Cardiac muscle cell (in vitro differentiated cells and primary cell): ENCODE measurements around the gene SRSF5. TPM values are rescaled to one million over a fixed set of nuclear protein-coding genes. Genes with fewer than 3 reads are reported as not detected.

ENCODE experiments used
- DNase-seq, 2 donors: peaks; one replicate each; pipeline versions ENCODE4 v3.0.0 to v3.0.0-alpha.2; 2010 to 2017; ENCODE audit warnings: low read depth in 1 of 2, low spot score in 1 of 2
- H3K27ac ChIP-seq: fragments of 200-600 bp; sonication (generic); 2 replicates; pipeline ENCODE4 v1.5.1; 2016
- H3K27me3 ChIP-seq: fragments of 200-600 bp; sonication (generic); 2 replicates; pipeline ENCODE4 v1.6.0; 2016; ENCODE audit warnings: control low read depth
- H3K36me3 ChIP-seq: fragments of 200-600 bp; sonication (generic); 2 replicates; pipeline ENCODE4 v1.5.1; 2016; ENCODE audit warnings: control low read depth
- H3K4me1 ChIP-seq: fragments of 200-600 bp; sonication (generic); 2 replicates; pipeline ENCODE4 v1.8.1; 2017; ENCODE audit warnings: low read depth, mild to moderate bottlenecking, mixed run types
- H3K4me3 ChIP-seq: fragments of 200-600 bp; sonication (generic); 2 replicates; pipeline ENCODE4 v1.5.1; 2016; ENCODE audit warnings: mild to moderate bottlenecking
- H3K9me3 ChIP-seq: fragments of 200-600 bp; sonication (generic); 2 replicates; pipeline ENCODE4 v1.5.1; 2017; ENCODE audit warnings: low read depth, mild to moderate bottlenecking, control low read depth
- CTCF ChIP-seq: IDR thresholded peaks from 2 replicates; pipeline ENCODE4 v1.5.1; 2012; ENCODE audit warnings: low read depth, mild to moderate bottlenecking, low read length
- polyA plus RNA-seq: library from polyadenylated mRNA; unstranded; fragments of >200 nt; fragmentation: Nextera tagmentation; extraction: Ambion mirVana; gene quantifications from 2 replicates; pipeline ENCODE4 v1.2.1, GENCODE V29; 2016
- total RNA-seq: library from RNA; depleted of rRNA; stranded (reverse); fragments of >200 nt; gene quantifications from 2 replicates; pipeline ENCODE4 v1.2.3, GENCODE V29; 2016

SRSF5 gene
- total and polyA plus RNA-seq, 2 experiments from 2014 or later = 566 to 687 TPM

- no peaks in the 10 kb centered on the region for H3K9me3 ChIP-seq
- no peak for TF ChIP-seq CTCF
- no peaks in the 10 kb centered on the region for H3K27me3 ChIP-seq
- no peaks in the 10 kb centered on the region for H3K4me1 ChIP-seq
- no peak overlapping the region for H3K4me3 ChIP-seq
- no peak overlapping the region for H3K27ac ChIP-seq
- no peak for DNase-seq
- H3K36me3 ChIP-seq = peaks cover 24% of the 10 kb centered on the region
These were observed 13.2 kb downstream of the SRSF5 start for GRCh38 chr14:69780092-69780491.

- H3K27me3 ChIP-seq = no peaks in the 10 kb centered on the region
- no peaks in the 10 kb centered on the region for H3K4me1 ChIP-seq
- TF ChIP-seq CTCF = no peak
These were observed 14.0 kb downstream of the SRSF5 start for GRCh38 chr14:69780952-69781351.

GRCh38 chr14:69784942-69785341 lies 18.0 kb downstream of the SRSF5 start:
- H3K27me3 ChIP-seq = no peaks in the 10 kb centered on the region
- no peak overlapping the region for H3K27ac ChIP-seq
- DNase-seq = no peak
- no peaks in the 10 kb centered on the region for H3K4me1 ChIP-seq
- H3K36me3 ChIP-seq = no peaks in the 10 kb centered on the region
- H3K9me3 ChIP-seq = no peaks in the 10 kb centered on the region
- H3K4me3 ChIP-seq = no peak overlapping the region
- TF ChIP-seq CTCF = no peak

More at GRCh38 chr14:69780952-69781351, 14.0 kb downstream of the SRSF5 start:
- peaks cover 15% of the 10 kb centered on the region for H3K36me3 ChIP-seq
- no peak for DNase-seq
- no peaks in the 10 kb centered on the region for H3K9me3 ChIP-seq
- H3K4me3 ChIP-seq = no peak overlapping the region
- H3K27ac ChIP-seq = no peak overlapping the region

- no peak for TF ChIP-seq CTCF
- H3K4me1 ChIP-seq = no peaks in the 10 kb centered on the region
- H3K27me3 ChIP-seq = no peaks in the 10 kb centered on the region
- H3K9me3 ChIP-seq = no peaks in the 10 kb centered on the region
- DNase-seq = no peak
- no peak overlapping the region for H3K4me3 ChIP-seq
- no peaks in the 10 kb centered on the region for H3K36me3 ChIP-seq
- no peak overlapping the region for H3K27ac ChIP-seq
These were observed 19.7 kb downstream of the SRSF5 start for GRCh38 chr14:69786603-69787002.

- no peak for DNase-seq
- no peaks in the 10 kb centered on the region for H3K9me3 ChIP-seq
- H3K4me1 ChIP-seq = no peaks in the 10 kb centered on the region
- no peak for TF ChIP-seq CTCF
- no peaks in the 10 kb centered on the region for H3K36me3 ChIP-seq
- H3K4me3 ChIP-seq = no peak overlapping the region
- H3K27ac ChIP-seq = no peak overlapping the region
- no peaks in the 10 kb centered on the region for H3K27me3 ChIP-seq
These were observed 22.2 kb downstream of the SRSF5 start for GRCh38 chr14:69789118-69789640.

- no peaks in the 10 kb centered on the region for H3K36me3 ChIP-seq
- no peak overlapping the region for H3K27ac ChIP-seq
- no peak for TF ChIP-seq CTCF
- H3K4me3 ChIP-seq = no peak overlapping the region
- no peaks in the 10 kb centered on the region for H3K9me3 ChIP-seq
- H3K4me1 ChIP-seq = no peaks in the 10 kb centered on the region
- no peaks in the 10 kb centered on the region for H3K27me3 ChIP-seq
- DNase-seq = no peak
These were observed 26.0 kb downstream of the SRSF5 start for GRCh38 chr14:69792887-69793421.
